ENCODE results near the gene ARHGAP31.

Gene ARHGAP31

GRCh38 chr3:119427669-119428068 is 133.5 kb downstream of the ARHGAP31 start:
- no peak for DNase-seq (ENCODE audit: low read depth)
- no peak for TF ChIP-seq CTCF (IDR thresholded peaks at IDR 0.05; ENCODE audit: insufficient read depth, low read depth, low read length, missing control alignments)
- no peak overlapping the region for H3K4me3 ChIP-seq (ENCODE audit: low read length)

- H3K4me3 ChIP-seq (ENCODE audit: low read length): no peak overlapping the region
- no peak for DNase-seq (ENCODE audit: low read depth)
- no peak for TF ChIP-seq CTCF (IDR thresholded peaks at IDR 0.05; ENCODE audit: insufficient read depth, low read depth, low read length, missing control alignments)
Observed at GRCh38 chr3:119428538-119428937, 134.4 kb downstream of the ARHGAP31 start.

- H3K4me3 ChIP-seq (ENCODE audit: low read length): no peak overlapping the region
- no peak for DNase-seq (ENCODE audit: low read depth)
- TF ChIP-seq CTCF (IDR thresholded peaks at IDR 0.05; ENCODE audit: insufficient read depth, low read depth, low read length, missing control alignments): no peak
Observed at GRCh38 chr3:119433613-119434325, 139.6 kb downstream of the ARHGAP31 start.

- DNase-seq (ENCODE audit: low read depth): no peak
- no peak overlapping the region for H3K4me3 ChIP-seq (ENCODE audit: low read length)
- TF ChIP-seq CTCF (IDR thresholded peaks at IDR 0.05; ENCODE audit: insufficient read depth, low read depth, low read length, missing control alignments): no peak
Observed at GRCh38 chr3:119434703-119435102, 140.5 kb downstream of the ARHGAP31 start.

GRCh38 chr3:119436977-119437376 is 142.8 kb downstream of the ARHGAP31 start:
- no peak for TF ChIP-seq CTCF (IDR thresholded peaks at IDR 0.05; ENCODE audit: insufficient read depth, low read depth, low read length, missing control alignments)
- DNase-seq (ENCODE audit: low read depth): no peak
- H3K4me3 ChIP-seq (ENCODE audit: low read length): no peak overlapping the region

- no peak for TF ChIP-seq CTCF (IDR thresholded peaks at IDR 0.05; ENCODE audit: insufficient read depth, low read depth, low read length, missing control alignments)
- no peak for DNase-seq (ENCODE audit: low read depth)
- no peak overlapping the region for H3K4me3 ChIP-seq (ENCODE audit: low read length)
Observed at GRCh38 chr3:119437691-119438258, 143.6 kb downstream of the ARHGAP31 start.

GRCh38 chr3:119443179-119443578 is 149.0 kb downstream of the ARHGAP31 start:
- H3K4me3 ChIP-seq (ENCODE audit: low read length): no peak overlapping the region
- TF ChIP-seq CTCF (IDR thresholded peaks at IDR 0.05; ENCODE audit: insufficient read depth, low read depth, low read length, missing control alignments): no peak
- no peak for DNase-seq (ENCODE audit: low read depth)

All from epithelial cell of esophagus (primary cell).